ENCODE measurements around the gene VPS4B. TPM values are rescaled to one million over a fixed set of nuclear protein-coding genes. Genes with fewer than 3 reads are reported as not detected.

VPS4B gene
- total RNA-seq, 1 experiment from 2014 or later, result 67.8 TPM

- H3K9me3 Mint-ChIP-seq (ENCODE audit: unreplicated experiment), result no peaks in the 10 kb centered on the region
- no peaks in the 10 kb centered on the region for H3K27me3 Mint-ChIP-seq (ENCODE audit: insufficient read depth, unreplicated experiment)
- H3K27ac Mint-ChIP-seq (ENCODE audit: low read depth, unreplicated experiment), result no peak overlapping the region
- DNase-seq (ENCODE audit: unreplicated experiment), result no peak
- CTCF ChIA-PET, result interaction anchor here (0.5 to 6.7 kb wide), 39 partner anchors 8 to 728 kb away, joined by 3 to 68 read pairs (median 4); partner anchors contain the start of genes SERPINB5 and VPS4B
- TF ChIP-seq, protein P1, sequence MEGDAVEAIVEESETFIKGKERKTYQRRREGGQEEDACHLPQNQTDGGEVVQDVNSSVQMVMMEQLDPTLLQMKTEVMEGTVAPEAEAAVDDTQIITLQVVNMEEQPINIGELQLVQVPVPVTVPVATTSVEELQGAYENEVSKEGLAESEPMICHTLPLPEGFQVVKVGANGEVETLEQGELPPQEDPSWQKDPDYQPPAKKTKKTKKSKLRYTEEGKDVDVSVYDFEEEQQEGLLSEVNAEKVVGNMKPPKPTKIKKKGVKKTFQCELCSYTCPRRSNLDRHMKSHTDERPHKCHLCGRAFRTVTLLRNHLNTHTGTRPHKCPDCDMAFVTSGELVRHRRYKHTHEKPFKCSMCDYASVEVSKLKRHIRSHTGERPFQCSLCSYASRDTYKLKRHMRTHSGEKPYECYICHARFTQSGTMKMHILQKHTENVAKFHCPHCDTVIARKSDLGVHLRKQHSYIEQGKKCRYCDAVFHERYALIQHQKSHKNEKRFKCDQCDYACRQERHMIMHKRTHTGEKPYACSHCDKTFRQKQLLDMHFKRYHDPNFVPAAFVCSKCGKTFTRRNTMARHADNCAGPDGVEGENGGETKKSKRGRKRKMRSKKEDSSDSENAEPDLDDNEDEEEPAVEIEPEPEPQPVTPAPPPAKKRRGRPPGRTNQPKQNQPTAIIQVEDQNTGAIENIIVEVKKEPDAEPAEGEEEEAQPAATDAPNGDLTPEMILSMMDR (IDR thresholded peaks at IDR 0.05; ENCODE audit: unreplicated experiment), result no peak
- peaks cover 32% of the 10 kb centered on the region for H3K4me1 Mint-ChIP-seq (ENCODE audit: insufficient read depth, unreplicated experiment)
- POLR2A ChIA-PET, result interaction anchor here (1.1 to 17.6 kb wide), 7 partner anchors 14 to 723 kb away, joined by 4 to 863 read pairs (median 8); partner anchors contain the start of genes PHLPP1, SERPINB5 and VPS4B
- no peak overlapping the region for H3K4me3 Mint-ChIP-seq (ENCODE audit: unreplicated experiment)
- no TSS peak for BruUV-seq (replicated peaks)
- intact Hi-C loops (cut with micrococcal nuclease), result loop anchor here (2.0 to 5.0 kb wide), 4 partner anchors 101 to 851 kb away; partner anchors contain the start of gene PHLPP1
- H3K36me3 Mint-ChIP-seq (ENCODE audit: insufficient read depth, unreplicated experiment), result no peaks in the 10 kb centered on the region
Measured at GRCh38 chr18:63438181-63438580, 15.9 kb upstream of the VPS4B start.

DNA sequence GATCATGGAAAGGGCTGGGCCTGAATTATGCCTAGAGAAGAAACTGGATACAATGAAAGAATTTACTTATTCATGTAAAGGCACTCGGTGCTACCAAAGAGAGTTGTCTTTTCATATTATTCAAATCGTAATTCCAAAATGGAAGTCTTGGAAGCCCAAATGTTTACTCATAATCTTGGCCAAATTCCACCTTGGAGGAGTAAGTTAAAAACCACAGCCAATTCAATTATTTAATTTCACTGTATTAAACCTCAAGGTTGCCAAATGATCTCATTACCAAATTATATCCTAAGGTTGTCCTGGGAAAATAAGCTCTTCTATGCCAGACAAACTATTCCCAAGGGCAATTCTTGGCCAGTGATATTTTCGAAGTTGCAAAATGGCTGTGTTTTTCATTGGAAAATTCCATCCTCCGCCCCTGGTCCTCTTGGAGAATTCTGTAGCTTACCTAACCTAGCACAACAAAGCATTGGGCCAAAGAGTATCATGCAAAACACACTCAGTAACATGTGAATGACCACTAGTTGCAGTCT, 11.1 kb upstream of the VPS4B start:
- ChIA-PET POLR2A (interaction anchor here (0.8 to 17.6 kb wide), 11 partner anchors 9 to 67 kb away, joined by 3 to 264 read pairs (median 4); partner anchors contain the start of genes SERPINB5 and VPS4B), CTCF (interaction anchor here (0.9 to 2.3 kb wide), 3 partner anchors 9 to 417 kb away, joined by 3 to 8 read pairs (median 3); no protein-coding TSS in a partner anchor)
- DNase-seq (ENCODE audit: unreplicated experiment), result peak; percentile 56

DNA sequence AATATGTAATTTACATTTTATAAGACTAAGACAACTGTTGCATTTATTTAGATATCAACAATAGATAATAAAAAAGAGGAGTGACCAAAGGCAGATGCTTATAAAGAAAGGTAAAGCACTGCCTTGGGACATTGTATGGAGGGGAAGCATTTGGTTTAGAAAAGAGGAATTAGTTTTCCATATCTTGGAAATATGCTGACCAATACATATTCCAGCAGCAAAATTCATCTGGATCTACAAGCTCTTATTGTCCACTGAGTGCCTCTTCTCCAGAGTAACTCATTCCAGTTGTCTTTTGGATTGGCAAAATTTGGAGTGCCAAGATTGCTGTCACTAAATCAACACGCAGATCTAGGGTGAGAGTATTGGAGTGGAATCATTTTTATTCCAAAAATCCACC, 8.9 kb upstream of the VPS4B start:
- BruUV-seq (replicated peaks), result no TSS peak
- intact Hi-C loops (cut with micrococcal nuclease), result no loop called here
- DNase-seq (ENCODE audit: unreplicated experiment), result no peak
- TF ChIP-seq, protein P1 (IDR thresholded peaks at IDR 0.05; ENCODE audit: unreplicated experiment), result no peak
- H3K27ac Mint-ChIP-seq (ENCODE audit: low read depth, unreplicated experiment), result no peak overlapping the region
- ChIA-PET POLR2A (interaction anchor here (1.4 to 1.5 kb wide), 2 partner anchors 9 to 47 kb away, joined by 3 to 5 read pairs; partner anchors contain the start of gene VPS4B), CTCF (interaction anchor here (1.9 kb wide), 1 partner anchor 65 kb away, joined by 4 read pairs; no protein-coding TSS in a partner anchor)
- H3K27me3 Mint-ChIP-seq (ENCODE audit: insufficient read depth, unreplicated experiment), result no peaks in the 10 kb centered on the region
- no peaks in the 10 kb centered on the region for H3K9me3 Mint-ChIP-seq (ENCODE audit: unreplicated experiment)
- H3K4me1 Mint-ChIP-seq (ENCODE audit: insufficient read depth, unreplicated experiment), result peaks cover 13% of the 10 kb centered on the region
- H3K4me3 Mint-ChIP-seq (ENCODE audit: unreplicated experiment), result no peak overlapping the region
- H3K36me3 Mint-ChIP-seq (ENCODE audit: insufficient read depth, unreplicated experiment), result no peaks in the 10 kb centered on the region

More for the DNA sequence above, 11.1 kb upstream of the VPS4B start:
- TF ChIP-seq, protein P1 (IDR thresholded peaks at IDR 0.05; ENCODE audit: unreplicated experiment), result no peak
- Mint-ChIP-seq H3K4me3 (ENCODE audit: unreplicated experiment) (no peak overlapping the region), H3K4me1 (ENCODE audit: insufficient read depth, unreplicated experiment) (peaks cover 4% of the 10 kb centered on the region), H3K36me3 (ENCODE audit: insufficient read depth, unreplicated experiment) (no peaks in the 10 kb centered on the region), H3K9me3 (ENCODE audit: unreplicated experiment) (no peaks in the 10 kb centered on the region), H3K27me3 (ENCODE audit: insufficient read depth, unreplicated experiment) (no peaks in the 10 kb centered on the region), H3K27ac (ENCODE audit: low read depth, unreplicated experiment) (no peak overlapping the region)
- intact Hi-C loops (cut with micrococcal nuclease), result no loop called here
- no TSS peak for BruUV-seq (replicated peaks)

- no peaks in the 10 kb centered on the region for H3K36me3 Mint-ChIP-seq (ENCODE audit: insufficient read depth, unreplicated experiment)
- BruUV-seq (replicated peaks), result no TSS peak
- TF ChIP-seq, protein P1 (IDR thresholded peaks at IDR 0.05; ENCODE audit: unreplicated experiment), result no peak
- no peaks in the 10 kb centered on the region for H3K9me3 Mint-ChIP-seq (ENCODE audit: unreplicated experiment)
- no peak overlapping the region for H3K27ac Mint-ChIP-seq (ENCODE audit: low read depth, unreplicated experiment)
- ChIA-PET POLR2A (interaction anchor here (0.6 to 1.5 kb wide), 3 partner anchors 9 to 48 kb away, joined by 3 to 5 read pairs (median 3); partner anchors contain the start of gene VPS4B), CTCF (interaction anchor here (0.9 kb wide), 1 partner anchor 8 kb away, joined by 3 read pairs; no protein-coding TSS in a partner anchor)
- intact Hi-C loops (cut with micrococcal nuclease), result no loop called here
- H3K4me1 Mint-ChIP-seq (ENCODE audit: insufficient read depth, unreplicated experiment), result peaks cover 13% of the 10 kb centered on the region
- no peak overlapping the region for H3K4me3 Mint-ChIP-seq (ENCODE audit: unreplicated experiment)
- DNase-seq (ENCODE audit: unreplicated experiment), result no peak
- no peaks in the 10 kb centered on the region for H3K27me3 Mint-ChIP-seq (ENCODE audit: insufficient read depth, unreplicated experiment)
Measured at GRCh38 chr18:63430526-63430925, 8.2 kb upstream of the VPS4B start.

Data from MCF 10A (cell line).